GM23248 (cell line): ENCODE data around the gene TRO.

Source experiments
- EZH2 ChIP-seq: fragments of 200-600 bp; sonication (generic); IDR thresholded peaks from 2 replicates; pipeline ENCODE4 v1.6.1; 2018; ENCODE audit warnings: antibody characterized with exemption, mild to moderate bottlenecking; ENCODE audit not compliant: insufficient read depth, poor library complexity, severe bottlenecking
- EZH2phosphoT487 ChIP-seq: fragments of 200-600 bp; sonication (generic); IDR thresholded peaks from 2 replicates; pipeline ENCODE4 v1.6.1; 2018; ENCODE audit warnings: antibody characterized with exemption, moderate library complexity, mild to moderate bottlenecking, low read depth; ENCODE audit not compliant: insufficient read depth

GRCh38 chrX:54921427-54922021, 900 bp downstream of the TRO start:
- TF ChIP-seq EZH2phosphoT487 (no peak), EZH2 (no peak)
